Right forelimb (tissue), 1 donor: Measurements from ENCODE around the gene MRPL2.
"Not testable (repeated sequence)": the region's sequence is repeated elsewhere in the genome, so short reads cannot be mapped to it uniquely, and the experiment has no call there.

ENCODE experiments used
- DNase-seq: peaks from one replicate; pipeline ENCODE4 v3.0.0-alpha.2; 2018

The MRPL2 gene

DNA sequence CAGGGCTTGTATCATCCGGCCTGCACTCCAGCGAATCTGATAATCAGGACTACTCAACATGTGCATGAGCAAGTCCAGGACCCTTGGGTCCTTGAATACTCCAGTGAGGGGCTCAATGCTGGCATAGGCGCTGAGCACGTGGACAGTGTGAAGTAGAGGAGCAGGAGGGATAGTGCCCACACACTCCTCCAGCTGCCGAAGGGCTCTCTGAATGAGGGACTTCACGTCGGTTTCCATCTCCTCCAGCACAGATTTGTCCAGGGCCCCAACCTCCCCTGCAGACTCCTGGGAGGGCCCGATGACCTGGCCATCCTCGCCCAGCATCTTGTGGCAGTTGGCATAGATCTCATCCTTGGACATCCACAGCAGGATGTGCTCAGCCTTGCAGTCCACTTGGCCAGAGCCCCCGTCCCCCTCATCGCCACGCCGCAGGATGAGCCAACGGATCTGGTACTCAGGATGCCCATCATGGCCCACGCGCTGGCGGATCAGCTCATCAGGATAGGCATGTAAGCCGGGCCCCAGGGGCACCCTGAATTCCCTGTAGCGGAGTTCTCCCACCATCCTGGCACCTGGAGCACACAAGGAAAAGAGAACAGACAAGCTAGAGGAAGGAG, 6.9 kb downstream of the MRPL2 start:
- DNase-seq: no peak

DNA sequence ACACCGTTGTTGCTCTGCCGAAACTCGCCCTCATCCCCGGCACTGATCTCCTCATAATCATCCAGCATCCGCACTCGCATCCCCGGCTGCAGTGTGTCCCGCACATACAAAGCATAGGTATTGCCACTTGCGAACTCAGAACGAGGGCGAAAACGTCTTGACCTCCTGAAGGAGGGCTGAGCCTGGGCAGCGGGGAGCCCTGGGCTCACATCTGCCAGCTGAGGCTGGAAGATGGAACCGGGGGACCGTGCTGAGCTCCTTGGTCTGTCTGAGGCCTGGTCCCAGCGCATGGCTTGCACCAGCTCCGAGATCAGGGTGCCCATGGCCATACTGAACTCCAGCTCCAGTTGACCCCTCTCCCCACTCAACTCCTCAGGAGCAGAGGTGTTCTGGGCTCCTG, 8.3 kb downstream of the MRPL2 start:
- no peak for DNase-seq

DNA sequence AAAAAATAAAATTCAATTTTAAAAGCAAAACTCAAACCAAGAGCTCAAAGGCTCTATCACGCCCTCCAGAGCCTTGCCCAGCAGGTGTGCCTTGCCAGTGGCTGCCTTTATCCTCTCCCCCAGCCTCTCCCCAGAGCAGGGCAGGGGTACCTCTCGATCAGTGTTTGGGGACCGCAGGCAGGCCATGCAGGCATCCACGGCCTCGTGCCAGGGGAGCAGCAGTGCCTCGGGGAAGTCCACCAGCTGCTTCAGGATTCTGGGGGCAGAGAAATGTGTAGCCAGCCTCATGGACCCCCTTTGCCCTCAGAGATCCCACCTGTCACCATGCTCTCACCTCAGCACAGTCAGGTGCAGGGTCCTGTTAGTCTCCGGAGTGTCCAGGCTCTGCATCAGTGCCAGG, 11.2 kb downstream of the MRPL2 start:
- DNase-seq: no peak

DNA sequence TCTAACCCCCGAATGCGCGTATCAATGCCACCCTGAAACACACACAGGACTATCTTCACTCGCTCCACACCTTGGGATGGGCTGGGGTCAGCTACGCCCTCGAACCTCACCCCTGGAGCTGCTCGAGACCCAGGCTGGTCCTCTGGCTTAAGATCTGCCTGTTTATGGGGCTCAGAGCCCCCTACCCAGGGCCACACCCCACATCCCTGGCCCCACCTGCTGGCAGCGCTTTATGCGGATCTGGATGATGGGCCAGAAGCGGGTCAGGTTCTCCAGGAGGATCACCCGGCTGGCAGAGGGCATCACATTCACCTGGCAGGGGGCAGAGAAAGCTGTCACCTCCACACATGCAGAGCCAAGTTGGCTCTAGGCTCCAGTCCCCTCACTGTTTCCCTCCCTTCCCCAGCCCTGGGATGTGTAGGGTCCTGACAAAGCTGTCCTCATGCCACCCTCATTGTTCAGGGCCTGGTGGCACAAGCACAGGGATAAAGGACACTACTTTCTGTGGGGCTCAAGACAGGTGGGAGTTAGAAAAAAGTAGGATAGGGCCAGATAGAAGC, 13.8 kb downstream of the MRPL2 start:
- DNase-seq: no peak

DNA sequence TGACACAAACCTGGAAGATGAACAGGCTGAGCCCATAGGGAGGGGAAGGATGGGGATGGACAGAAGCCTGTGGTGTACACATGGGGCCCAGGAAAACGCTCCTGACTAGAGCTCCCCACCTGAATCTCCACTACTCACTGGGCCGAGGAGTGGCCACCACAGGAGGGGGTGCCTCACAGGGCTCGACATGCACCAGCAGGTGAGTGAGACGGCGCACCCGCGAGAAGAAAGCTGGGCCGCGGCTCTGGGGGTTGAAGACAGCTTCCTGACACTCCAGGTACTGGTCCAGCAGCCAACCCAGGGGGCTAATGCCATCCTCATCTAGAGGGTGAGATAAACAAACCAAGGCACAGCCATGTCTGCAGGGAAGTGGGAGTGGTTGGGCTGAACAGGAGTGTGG, 15.9 kb downstream of the MRPL2 start:
- DNase-seq: no peak

DNA sequence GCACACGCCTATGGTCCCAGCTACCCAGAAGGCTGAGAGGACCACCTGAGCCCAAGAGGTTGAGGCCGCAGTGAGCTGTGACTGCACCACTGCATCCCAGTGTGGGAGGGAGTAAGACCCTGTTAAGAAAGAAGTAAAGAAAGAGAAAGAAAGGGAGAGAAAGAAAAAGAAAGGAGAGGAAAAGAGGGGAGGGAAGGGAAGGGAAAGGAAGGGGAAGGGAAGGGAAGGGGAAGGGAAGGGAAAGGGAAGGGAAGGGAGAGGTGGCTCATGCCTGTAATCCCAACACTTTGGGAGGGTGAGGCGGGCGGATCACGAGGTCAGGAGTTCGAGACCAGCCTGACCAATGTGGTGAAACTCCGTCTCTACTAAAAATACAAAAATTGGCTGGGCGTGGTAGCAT, 17.8 kb downstream of the MRPL2 start:
- DNase-seq: not testable (repeated sequence)

DNA sequence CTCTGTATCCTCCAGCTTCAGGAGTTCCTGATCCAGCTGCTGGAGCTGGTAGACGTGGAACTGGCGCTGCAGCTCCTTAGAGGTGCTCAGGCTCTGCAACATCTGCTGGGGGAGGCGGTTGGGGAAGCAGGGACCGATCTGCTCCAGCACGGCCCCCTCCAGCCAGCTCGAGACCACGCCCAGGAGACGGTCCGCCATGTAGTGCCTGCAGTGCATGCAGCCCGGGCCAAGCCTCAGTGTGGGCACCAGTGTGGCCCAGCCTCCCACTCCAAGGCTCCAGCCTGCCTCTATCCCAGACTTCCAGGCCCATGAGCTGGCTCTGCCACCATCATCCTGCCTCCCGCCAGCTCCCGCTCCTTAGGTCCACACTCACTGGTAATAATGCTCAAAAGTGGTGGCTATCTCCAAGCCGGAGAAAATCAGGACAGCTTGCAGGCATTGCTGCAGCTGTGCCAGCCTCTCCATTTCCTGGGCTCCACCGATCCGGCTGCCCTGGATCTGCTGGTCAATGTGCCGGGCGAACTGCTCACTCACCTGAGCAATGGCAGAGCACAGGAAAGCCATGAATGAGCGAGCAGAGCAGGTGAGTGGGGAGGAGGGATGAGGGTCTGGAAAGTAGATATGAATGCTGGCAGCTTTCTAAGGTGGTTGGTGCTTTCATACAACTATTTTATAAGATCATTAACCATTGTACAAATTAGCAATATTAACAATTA, 18.5 kb downstream of the MRPL2 start:
- no peak for DNase-seq

DNA sequence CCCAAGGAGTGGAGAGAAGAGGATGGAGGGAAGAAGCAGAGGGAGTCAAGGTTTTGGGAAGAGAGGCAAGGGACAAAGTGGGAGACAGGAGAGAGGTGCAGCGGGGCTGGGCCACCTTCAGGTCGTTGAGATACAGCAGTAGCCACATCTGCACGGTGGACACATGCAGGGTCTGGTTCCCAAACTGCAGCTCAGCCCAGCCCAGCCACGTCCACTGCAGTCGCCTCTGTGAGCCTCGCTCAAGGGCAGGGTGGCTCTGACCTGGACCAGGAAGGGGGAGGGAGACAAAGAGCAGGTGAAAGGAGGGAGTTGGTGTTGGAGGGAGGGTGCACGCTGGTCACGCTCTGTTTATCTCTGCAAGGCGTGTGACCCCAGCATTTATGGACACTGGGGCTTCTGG, 20.5 kb downstream of the MRPL2 start:
- DNase-seq: no peak

DNA sequence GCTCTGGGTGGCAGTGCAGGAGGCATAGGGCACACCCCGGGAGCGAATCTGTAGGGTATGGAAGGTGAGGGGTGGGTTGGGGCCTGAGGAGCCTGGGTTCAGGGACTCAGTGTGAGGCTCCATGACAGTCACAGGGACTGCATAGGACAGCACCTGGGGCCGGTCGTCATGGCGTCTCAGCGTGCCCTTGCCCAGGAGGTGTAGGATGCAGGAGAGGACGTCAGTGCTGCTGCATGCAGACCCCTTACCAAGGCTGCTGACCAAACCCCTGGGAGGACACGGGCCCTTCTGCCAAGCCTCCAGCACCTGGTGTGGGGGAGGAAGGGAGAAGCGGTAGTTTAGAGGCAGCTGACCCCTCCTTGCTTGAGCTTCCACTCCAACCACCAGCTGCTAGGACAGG, 21.5 kb downstream of the MRPL2 start:
- DNase-seq: no peak

DNA sequence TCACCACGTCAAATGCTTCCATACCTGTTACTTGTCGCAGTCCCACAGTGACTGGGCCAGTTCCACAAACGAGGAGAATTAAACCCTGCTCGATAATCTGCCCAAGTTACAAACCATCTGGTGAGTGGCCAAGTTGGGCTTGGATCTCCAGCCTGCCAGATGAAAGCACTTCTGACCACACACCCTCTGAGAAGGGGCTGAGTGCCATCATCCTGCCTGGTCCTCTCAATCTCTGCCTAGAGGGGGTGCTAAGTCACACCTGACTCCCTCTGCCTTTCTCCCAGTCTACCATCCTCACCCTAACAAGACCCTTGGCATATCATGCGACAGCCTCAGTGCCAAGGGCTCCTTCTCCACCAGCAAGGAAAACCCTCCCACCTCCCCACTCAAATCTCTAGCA, 22.0 kb downstream of the MRPL2 start:
- DNase-seq: no peak

DNA sequence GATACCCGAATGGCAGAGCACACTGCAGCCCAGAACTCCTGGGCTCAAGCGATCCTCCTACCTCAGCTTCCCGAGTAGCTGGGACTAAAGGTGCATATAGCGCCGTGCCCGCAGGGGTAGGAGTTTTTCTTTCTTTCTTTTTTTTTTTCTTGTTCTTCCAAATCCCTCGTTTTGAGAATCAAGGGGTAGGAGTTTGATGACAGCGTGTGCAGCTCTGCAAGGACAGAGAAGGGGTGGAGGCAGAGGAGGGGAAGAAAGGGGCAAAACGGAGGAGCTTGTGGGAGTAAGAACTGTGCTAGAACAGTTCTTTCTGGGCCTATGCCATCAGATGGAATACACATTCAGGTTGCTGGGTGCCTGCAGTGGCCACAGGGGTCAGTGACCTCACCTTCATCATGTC, 22.5 kb downstream of the MRPL2 start:
- DNase-seq: no peak

DNA sequence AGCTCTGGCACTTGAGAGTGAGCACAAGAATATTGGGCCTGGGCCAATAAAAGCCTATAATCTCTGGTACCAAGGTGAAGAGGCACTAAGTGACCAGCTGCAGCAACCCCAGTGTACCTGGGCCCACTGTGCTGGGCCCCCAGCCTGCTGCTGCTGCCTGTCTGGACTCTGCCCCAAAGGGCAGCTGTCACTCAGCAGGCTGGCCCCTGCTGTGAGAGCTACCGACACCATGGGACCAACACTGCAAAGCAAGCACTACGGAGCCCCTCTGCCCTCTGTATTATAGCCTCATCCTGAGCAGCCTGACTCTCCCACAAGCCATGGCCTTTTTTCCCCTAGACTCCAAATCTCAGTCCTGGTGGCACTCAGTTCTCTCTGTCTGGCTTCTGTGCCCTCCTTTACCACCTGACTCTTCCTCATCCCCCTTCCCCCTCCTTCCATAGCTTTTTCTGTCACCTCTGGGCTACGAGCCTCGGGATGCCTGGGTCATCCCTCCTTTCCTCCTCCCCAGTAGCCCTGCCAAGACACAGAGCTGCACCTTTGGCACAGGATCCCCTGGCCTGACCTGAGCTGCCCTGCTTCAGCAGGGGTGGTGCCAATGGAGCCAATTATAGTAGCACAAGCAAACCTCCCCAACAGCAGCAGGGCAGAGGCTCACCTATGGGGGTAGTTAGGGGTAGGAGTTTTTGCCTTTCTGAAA, 23.6 kb downstream of the MRPL2 start:
- no peak for DNase-seq

DNA sequence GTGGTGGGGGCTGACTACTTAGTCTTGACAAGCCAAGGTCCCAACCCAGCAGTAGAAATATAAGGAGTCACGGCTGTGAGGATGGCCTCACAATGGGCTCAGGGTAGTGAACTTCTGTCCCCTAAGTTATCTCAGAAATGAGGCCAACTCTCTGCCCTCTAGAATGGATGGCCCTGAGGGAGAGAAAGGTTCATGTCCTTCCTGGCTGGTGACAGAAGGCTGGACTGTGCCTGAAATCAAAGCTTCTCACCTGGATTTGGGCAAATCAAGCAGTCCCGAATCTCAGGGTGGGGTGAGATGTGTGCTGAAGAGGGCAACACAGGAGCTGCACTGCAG, 25.1 kb downstream of the MRPL2 start:
- DNase-seq: no peak

DNA sequence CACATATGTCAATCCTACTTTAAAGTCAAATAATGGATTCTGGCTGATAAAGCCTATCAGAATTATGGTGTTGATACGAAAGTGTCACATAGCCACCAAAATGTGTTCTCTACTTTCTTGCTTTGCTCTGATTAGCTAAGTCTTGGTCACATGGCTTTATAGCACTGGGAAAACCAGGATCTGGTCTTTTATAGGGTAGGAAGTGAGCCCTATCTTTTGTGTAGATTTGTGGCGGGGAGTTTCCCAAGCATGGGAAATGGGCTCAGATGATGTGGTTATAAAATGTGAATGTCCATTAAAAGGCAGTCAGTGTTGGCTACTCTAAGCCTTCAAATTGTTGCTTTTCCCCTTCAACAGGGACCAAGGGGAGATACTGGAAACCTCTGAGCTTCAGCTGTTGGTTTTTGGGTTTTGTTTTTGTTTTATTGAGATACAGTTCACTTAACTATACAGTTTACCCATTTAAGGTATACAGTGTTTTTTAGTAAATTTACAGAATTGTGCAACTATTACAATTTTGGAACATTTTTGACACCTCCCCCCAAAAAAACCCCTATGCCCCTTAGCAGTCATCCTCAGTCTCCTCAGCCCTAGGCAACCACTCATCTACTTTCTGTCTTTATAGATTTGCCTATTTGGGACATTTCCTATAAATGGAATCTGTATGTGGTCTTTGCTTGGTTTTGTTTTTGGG, 25.6 kb downstream of the MRPL2 start:
- DNase-seq: no peak

DNA sequence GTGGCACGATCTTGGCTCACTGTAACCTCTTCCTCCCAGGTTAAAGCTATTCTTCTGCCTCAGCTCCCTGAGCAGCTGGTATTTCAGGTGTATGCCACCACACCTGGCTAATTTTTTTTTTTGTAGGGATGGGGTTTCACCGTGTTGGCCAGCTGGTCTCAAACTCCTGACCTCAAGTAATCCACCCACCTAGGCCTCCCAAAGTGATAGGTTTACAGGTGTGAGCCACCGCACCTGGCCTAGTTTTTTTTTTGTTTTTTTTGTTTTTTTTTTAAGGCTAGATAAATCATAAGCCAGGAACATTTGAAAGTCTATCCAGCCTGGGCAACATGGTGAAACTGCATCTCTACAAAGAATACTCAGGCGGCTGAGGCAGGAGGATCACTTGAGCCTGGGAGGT, 26.9 kb downstream of the MRPL2 start:
- DNase-seq: no peak

DNA sequence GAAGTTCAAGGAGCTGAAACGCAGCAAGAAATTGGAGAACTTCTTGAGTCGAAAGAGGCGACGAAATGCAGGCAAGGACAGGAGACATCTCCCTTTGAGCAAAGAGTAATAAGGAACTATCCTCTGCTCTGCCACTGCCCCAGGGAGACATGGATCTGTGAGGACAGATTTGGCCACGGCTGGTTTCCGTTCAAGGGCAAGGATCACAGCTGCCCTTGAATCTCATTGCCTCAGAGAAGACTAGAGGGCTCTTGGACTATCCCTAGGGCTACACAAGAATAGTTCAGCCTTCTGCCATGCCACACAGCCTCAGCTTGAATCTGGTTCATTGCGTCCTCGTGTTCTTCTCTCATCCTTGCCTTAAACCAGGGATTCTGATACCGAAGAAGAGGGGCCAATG, 30.1 kb downstream of the MRPL2 start:
- no peak for DNase-seq

DNA sequence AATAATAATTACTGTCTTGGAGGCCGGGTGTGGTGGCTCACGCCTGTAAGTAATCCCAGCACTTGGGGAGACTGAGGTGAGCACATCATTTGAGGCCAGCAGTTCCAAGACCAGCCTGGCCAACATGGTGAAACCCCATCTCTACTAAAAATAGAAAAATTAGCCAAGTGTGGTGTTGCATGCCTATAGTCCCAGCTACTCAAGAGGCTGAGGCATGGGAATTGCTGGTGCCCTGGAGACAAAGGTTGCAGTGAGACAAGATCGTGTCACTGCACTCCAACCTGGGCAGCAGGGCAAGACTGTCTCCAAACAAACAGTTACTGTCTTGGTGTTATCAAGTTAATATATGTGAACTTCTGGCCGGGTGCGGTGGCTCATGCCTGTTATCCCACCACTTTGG, 32.9 kb downstream of the MRPL2 start:
- DNase-seq: no peak

DNA sequence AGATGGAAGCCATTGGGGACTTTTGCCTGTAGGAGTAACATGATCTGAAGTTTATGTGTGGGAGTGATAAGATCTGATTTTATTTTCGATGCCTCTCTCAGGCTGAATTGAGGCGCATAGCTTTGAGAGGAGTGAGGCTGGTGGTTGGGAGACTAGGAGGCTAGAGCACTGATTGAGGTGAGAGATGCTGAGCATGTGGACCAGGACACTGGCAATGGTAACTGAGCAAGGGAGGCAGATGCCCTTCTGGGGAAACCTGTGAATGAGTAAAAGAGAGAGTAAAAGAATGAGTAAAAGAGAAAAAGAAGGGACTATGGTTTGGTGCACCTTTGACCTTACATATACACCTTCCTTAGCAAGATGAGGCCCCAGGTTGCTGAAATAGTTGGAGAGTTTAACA, 34.8 kb downstream of the MRPL2 start:
- no peak for DNase-seq

DNA sequence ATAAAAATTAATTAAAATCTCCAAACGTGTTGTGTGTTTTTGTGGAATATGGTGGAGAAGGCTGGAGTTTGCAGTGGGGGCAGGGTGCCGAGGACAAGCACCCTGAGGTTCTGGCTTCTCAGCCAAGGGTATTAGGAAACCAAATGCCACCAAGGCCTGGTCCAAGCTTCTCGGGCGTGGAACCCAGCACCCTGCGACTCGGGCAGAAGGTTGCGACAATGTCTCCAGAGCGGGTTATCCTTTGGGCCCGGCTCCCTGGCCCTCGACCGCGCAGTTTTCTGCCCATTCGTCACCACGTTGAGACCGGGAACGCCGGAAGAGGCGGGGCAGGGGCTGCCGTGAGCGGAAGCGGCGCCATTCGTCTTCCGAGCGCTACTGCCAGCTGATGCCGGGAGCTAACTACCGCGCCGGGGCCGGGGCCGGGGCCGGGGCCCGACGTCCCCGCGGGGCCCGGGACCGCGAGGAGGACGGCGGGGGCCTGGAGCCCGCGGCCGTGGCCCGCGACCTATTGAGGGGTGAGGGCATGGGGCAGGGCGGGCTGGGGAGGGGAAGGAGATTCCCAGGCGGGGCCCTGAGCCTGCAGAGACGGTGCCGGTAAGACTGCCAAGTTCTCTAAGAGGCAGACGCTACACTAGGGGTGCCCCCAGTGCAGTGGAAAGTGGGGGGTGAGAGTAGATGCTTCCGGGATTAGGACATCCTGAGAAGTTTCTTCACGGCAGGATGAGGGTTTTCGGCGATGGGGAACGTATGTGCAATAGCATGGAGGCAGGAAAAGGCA, 37.8 kb downstream of the MRPL2 start, which contains the start of gene RRP36:
TSS of gene RRP36 (plus strand) at position 354 of the 778 bp plus-strand sequence. CDS start at position 386, 32 bp downstream.
- peak; percentile 89 for DNase-seq

DNA sequence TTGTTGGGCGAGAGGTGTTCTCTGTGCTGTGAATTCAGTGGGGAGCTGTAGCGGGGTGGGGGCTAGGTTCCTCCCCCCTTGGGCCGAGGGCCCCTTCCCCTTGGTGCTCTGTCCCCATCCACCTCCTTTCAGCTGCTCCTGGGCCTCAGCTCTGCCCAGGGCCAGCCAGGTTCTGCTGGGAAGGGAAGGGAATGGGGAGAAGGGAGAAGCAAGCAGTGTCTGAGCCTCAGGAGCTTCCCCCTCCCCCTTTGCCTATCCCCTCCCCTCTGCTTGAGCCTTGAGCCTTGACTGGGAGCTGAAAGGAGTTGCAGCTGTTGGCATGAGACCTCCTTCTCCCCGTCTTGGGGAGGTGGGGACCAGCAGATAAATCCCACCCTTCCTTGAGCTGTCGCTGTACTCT, 38.4 kb downstream of the MRPL2 start:
- DNase-seq: no peak

DNA sequence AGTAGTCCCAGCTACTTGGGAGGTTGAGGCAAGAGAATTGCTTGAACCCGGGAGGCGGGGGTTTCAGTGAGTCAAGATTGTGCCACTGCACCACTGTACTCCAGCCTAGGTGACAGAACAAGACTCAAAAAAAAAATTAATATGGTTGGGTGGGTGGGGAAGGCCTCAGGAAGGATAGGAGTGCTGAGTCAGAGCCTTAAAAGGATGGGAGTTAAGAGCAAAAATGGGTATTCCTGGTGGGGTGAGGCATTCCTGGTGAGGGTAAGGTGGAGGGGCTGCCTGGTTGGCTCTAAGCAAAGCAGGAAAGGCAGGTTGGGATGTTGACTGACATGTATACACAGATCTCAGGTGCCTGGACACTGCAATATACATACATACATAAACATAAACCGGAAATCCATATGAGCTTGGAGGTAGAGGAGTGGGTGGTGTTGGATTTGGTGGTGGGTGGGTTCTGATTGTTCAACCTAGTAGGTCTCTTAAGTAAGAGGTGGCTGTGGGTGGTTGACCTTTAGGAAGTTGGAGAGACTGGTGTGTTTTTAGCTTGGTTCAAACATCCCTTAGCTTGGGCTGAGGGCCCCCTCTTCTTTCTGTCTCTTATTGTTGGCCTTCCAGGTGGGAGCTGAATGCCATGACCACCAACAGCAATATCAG, 39.1 kb downstream of the MRPL2 start:
- no peak for DNase-seq

DNA sequence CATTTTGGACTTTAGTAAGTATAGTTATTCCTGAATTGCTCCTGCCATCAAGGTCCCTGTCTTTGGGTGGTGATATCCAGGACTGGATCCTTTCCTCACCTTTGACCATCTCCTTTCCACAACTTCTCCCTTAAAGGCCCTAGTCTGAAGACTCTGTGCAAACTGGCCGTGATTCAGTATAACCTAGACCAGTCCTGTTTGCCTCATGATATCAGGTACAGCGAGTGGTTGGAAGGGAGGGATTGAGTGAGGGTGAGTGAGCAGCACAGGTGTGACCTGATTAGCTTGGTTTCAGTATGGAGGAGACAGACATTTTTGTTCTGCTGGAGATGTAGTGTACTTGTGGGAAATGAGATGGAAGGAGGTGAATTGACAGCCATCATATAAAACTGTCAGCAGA, 40.1 kb downstream of the MRPL2 start:
- DNase-seq: no peak
